A549 (cell line): Measurements from ENCODE around the gene HOOK2. TPM values are rescaled to one million over a fixed set of nuclear protein-coding genes. Genes with fewer than 3 reads are reported as not detected.

Source experiments
- ATAC-seq, 2 experiments: fragments of 200-7000 bp in 1 of 2; fragments of >200 bp in 1 of 2; cut with Nextera tagmentation in 1 of 2; cut with Tn5 transposase in 1 of 2; 3 replicates each; pipeline versions ENCODE4 v1.8.0 to v1.9.1; 2018 to 2020; ENCODE audit warnings: mild to moderate bottlenecking in 1 of 2, moderate library complexity in 1 of 2
- CTCF ChIA-PET: fragments of 300-600 bp; sonication (Branson Sonifier 250); formaldehyde crosslinking; extraction: SDS; loops from one replicate; lab custom pipeline; 2021; ENCODE audit warnings: antibody characterized with exemption, inconsistent platforms; lab: Yijun Ruan, JAX
- POLR2A ChIA-PET: fragments of 350-600 bp; formaldehyde crosslinking; extraction: SDS; loops from one replicate; lab custom pipeline; 2021; ENCODE audit warnings: antibody characterized with exemption, inconsistent platforms; lab: Yijun Ruan, JAX
- DNase-seq, 2 experiments: peaks; one replicate each; pipeline versions ENCODE4 v3.0.0 to v3.0.0-alpha.2; 2011 to 2016; ENCODE audit warnings: low read depth in 1 of 2, low spot score in 1 of 2
- FAIRE-seq: peaks from 2 replicates; lab custom pipeline; 2011; peaks lifted over from hg19 to GRCh38; lab: Jason Lieb, UNC
- H3K27ac ChIP-seq, 2 experiments: fragments of >200 bp; sonication (Bioruptor Twin); formaldehyde crosslinking; 3 replicates each; pipeline ENCODE4 v1.5.1; 2016 to 2017
- H3K4me1 ChIP-seq: fragments of >200 bp; sonication (Bioruptor Twin); formaldehyde crosslinking; 3 replicates; pipeline ENCODE4 v1.6.1; 2016
- H3K4me2 ChIP-seq: fragments of >200 bp; sonication (Bioruptor Twin); formaldehyde crosslinking; 3 replicates; pipeline ENCODE4 v1.6.1; 2016
- H3K4me3 ChIP-seq: fragments of >200 bp; sonication (Bioruptor Twin); formaldehyde crosslinking; 3 replicates; pipeline ENCODE4 v1.5.1; 2016
- H3K9me3 ChIP-seq: fragments of >200 bp; sonication (Bioruptor Twin); formaldehyde crosslinking; 3 replicates; pipeline ENCODE4 v1.6.1; 2016
- BHLHE40 ChIP-seq: IDR thresholded peaks from 2 replicates; pipeline ENCODE4 v1.6.1; 2012; ENCODE audit warnings: low read depth, low read length, inconsistent platforms
- CHD2 ChIP-seq: fragments of 150-350 bp; IDR thresholded peaks from 2 replicates; pipeline ENCODE4 v1.6.1; 2014; ENCODE audit warnings: low read length; ENCODE audit not compliant: partially characterized antibody
- EP300 ChIP-seq, 2 experiments: fragments of >200 bp; sonication (Bioruptor Twin); formaldehyde crosslinking; IDR thresholded peaks; 2 replicates in 1 of 2; 3 replicates in 1 of 2; pipeline ENCODE4 v1.6.1; 2016 to 2017
- NR3C1 ChIP-seq: fragments of >200 bp; sonication (Bioruptor Twin); formaldehyde crosslinking; IDR thresholded peaks from 3 replicates; pipeline ENCODE4 v1.6.1; 2017
- PBX3 ChIP-seq: IDR thresholded peaks from 2 replicates; pipeline ENCODE4 v1.6.1; 2012
- RAD21 ChIP-seq, 2 experiments: fragments of >200 bp in 1 of 2; sonication (Bioruptor Twin) in 1 of 2; formaldehyde crosslinking in 1 of 2; IDR thresholded peaks in 1 of 2; conservative IDR thresholded peaks in 1 of 2; 2 replicates in 1 of 2; 3 replicates in 1 of 2; pipeline ENCODE4 v1.6.1; 2012 to 2018; ENCODE audit warnings: inconsistent platforms in 1 of 2
- SMC3 ChIP-seq: fragments of >200 bp; sonication (Bioruptor Twin); formaldehyde crosslinking; IDR thresholded peaks from 3 replicates; pipeline ENCODE4 v1.6.1; 2018; ENCODE audit warnings: inconsistent platforms
- SREBF2 ChIP-seq: fragments of 450-650 bp; IDR thresholded peaks from 2 replicates; pipeline ENCODE4 v1.6.1; 2014; ENCODE audit warnings: mild to moderate bottlenecking, moderate library complexity
- TFCP2L1 ChIP-seq: fragments of 250-450 bp; sonication (Bioruptor Pico); IDR thresholded peaks from 2 replicates; pipeline ENCODE4 v1.5.0; 2021; ENCODE audit warnings: mild to moderate bottlenecking
- ZC3H11A ChIP-seq: fragments of 450-650 bp; IDR thresholded peaks from 2 replicates; pipeline ENCODE4 v1.6.1; 2014; ENCODE audit warnings: antibody characterized with exemption, mild to moderate bottlenecking
- WGBS: methylation state at CpG from one replicate; pipeline ENCODE4 v1.1.6; 2017; ENCODE audit errors: missing lambda C conversion rate; 5-methylcytosine and 5-hydroxymethylcytosine counted together
- polyA plus RNA-seq, 4 experiments: library from polyadenylated mRNA; depleted of rRNA in 3 of 4; stranded (reverse); fragments of >200 nt; fragmentation: RNase III in 1 of 4; extraction: RNeasy Plus Mini Kit Qiagen cat#74134 plus additional on column Dnase treatment in 1 of 4; gene quantifications; 2 replicates in 3 of 4; 3 replicates in 1 of 4; pipeline ENCODE4 v1.2.3, GENCODE V29; 2011 to 2017
- TF ChIP-seq, protein P1 (sequence below): IDR thresholded peaks from 2 replicates; pipeline ENCODE4 v1.6.1; 2012
- TF ChIP-seq, protein P2 (sequence below): fragments of >200 bp; sonication (Bioruptor Twin); formaldehyde crosslinking; IDR thresholded peaks from 3 replicates; pipeline ENCODE4 v1.5.1; 2016
- TF ChIP-seq, protein P3 (sequence below): fragments of >200 bp; sonication (Bioruptor Twin); formaldehyde crosslinking; IDR thresholded peaks from 3 replicates; pipeline ENCODE4 v1.6.1; 2016

HOOK2 gene
- polyA plus RNA-seq, 2 of the 4 experiments (the other 2 are of a cell fraction) = 8.3 to 21.5 TPM

GRCh38 chr19:12796146-12797071, 21.1 kb upstream of the HOOK2 start:
- POLR2A ChIA-PET = interaction anchor here (0.8 to 6.5 kb wide), 3 partner anchors 19 to 30 kb away, joined by 3 to 122 read pairs (median 3); no protein-coding TSS in a partner anchor
- H3K4me3 ChIP-seq = no peak overlapping the region
- TF ChIP-seq RAD21 (conservative IDR thresholded peaks at IDR 0.05 in 1 of 2, IDR thresholded peaks at IDR 0.05 in 1 of 2) (peak; percentile 95 to 98), SREBF2 (no peak), ZC3H11A (no peak), BHLHE40 (no peak), SMC3 (peak; percentile 93), EP300 (IDR thresholded peaks at IDR 0.05) (no peak)
- TF ChIP-seq, protein P1, sequence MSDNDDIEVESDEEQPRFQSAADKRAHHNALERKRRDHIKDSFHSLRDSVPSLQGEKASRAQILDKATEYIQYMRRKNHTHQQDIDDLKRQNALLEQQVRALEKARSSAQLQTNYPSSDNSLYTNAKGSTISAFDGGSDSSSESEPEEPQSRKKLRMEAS = no peak; the same call in none of the 2 replicates
- TF ChIP-seq, protein P2, sequence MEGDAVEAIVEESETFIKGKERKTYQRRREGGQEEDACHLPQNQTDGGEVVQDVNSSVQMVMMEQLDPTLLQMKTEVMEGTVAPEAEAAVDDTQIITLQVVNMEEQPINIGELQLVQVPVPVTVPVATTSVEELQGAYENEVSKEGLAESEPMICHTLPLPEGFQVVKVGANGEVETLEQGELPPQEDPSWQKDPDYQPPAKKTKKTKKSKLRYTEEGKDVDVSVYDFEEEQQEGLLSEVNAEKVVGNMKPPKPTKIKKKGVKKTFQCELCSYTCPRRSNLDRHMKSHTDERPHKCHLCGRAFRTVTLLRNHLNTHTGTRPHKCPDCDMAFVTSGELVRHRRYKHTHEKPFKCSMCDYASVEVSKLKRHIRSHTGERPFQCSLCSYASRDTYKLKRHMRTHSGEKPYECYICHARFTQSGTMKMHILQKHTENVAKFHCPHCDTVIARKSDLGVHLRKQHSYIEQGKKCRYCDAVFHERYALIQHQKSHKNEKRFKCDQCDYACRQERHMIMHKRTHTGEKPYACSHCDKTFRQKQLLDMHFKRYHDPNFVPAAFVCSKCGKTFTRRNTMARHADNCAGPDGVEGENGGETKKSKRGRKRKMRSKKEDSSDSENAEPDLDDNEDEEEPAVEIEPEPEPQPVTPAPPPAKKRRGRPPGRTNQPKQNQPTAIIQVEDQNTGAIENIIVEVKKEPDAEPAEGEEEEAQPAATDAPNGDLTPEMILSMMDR = peak; percentile 90
- TF ChIP-seq, protein P3, sequence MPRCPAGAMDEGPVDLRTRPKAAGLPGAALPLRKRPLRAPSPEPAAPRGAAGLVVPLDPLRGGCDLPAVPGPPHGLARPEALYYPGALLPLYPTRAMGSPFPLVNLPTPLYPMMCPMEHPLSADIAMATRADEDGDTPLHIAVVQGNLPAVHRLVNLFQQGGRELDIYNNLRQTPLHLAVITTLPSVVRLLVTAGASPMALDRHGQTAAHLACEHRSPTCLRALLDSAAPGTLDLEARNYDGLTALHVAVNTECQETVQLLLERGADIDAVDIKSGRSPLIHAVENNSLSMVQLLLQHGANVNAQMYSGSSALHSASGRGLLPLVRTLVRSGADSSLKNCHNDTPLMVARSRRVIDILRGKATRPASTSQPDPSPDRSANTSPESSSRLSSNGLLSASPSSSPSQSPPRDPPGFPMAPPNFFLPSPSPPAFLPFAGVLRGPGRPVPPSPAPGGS = no peak
- TF ChIP-seq, all 56 proteins: peak for 3
- ATAC-seq (peak; percentile 27 to 34; a peak in 4 of 6 replicates), FAIRE-seq (no peak), DNase-seq (peak in 1 of 2 experiments; percentile 86)
- Histone ChIP-seq H3K4me2 (peak overlapping the region; percentile 64), H3K9me3 (no peaks in the 10 kb centered on the region), H3K27ac (peak overlapping the region; percentile 69 to 84), H3K4me1 (peaks cover 21% of the 10 kb centered on the region)
- CTCF ChIA-PET = interaction anchor here (0.6 to 17.4 kb wide), 37 partner anchors 9 to 120 kb away, joined by 3 to 901 read pairs (median 5); partner anchors contain the start of genes BEST2, GET3, HOOK2 and MAST1
- WGBS = under 1% methylated on average over 13 of the region's 18 CpGs

GRCh38 chr19:12794971-12795381, 19.6 kb upstream of the HOOK2 start:
- ChIA-PET POLR2A (interaction anchor here (0.7 to 6.5 kb wide), 4 partner anchors 17 to 67 kb away, joined by 3 to 122 read pairs (median 4); no protein-coding TSS in a partner anchor), CTCF (interaction anchor here (0.9 to 17.4 kb wide), 16 partner anchors 8 to 118 kb away, joined by 4 to 901 read pairs (median 15); partner anchors contain the start of genes GET3, HOOK2, MAST1 and RNASEH2A)
- 0 out of 2 replicates have a peak, but pooled peaks have one; percentile 8 for TF ChIP-seq PBX3
- TF ChIP-seq SMC3 = no peak
- H3K4me2 ChIP-seq = peak overlapping the region; percentile 86; the same call in 2 of the 3 replicates
- H3K9me3 ChIP-seq = no peaks in the 10 kb centered on the region
- no peak overlapping the region for H3K4me3 ChIP-seq
- H3K4me1 ChIP-seq = peaks cover 29% of the 10 kb centered on the region
- DNase-seq (peak in 1 of 2 experiments; percentile 54), FAIRE-seq (no peak), ATAC-seq (no peak)
- WGBS = 93% methylated on average over 9 of the region's 9 CpGs
- H3K27ac ChIP-seq = peak overlapping the region; percentile 96 to 99

- WGBS = 69% methylated on average over 7 of the region's 7 CpGs
- Histone ChIP-seq H3K27ac (peak overlapping the region; percentile 96 to 99), H3K4me3 (peak overlapping the region; percentile 92), H3K4me2 (peak overlapping the region; percentile 86), H3K4me1 (peaks cover 29% of the 10 kb centered on the region), H3K9me3 (no peaks in the 10 kb centered on the region)
- TF ChIP-seq TFCP2L1 (CRISPR knock-in tag) (peak; percentile 86), NR3C1 (no peak), CHD2 (no peak)
- ChIA-PET CTCF (interaction anchor here (0.6 to 17.4 kb wide), 9 partner anchors 11 to 118 kb away, joined by 4 to 901 read pairs (median 18); partner anchors contain the start of genes GET3, HOOK2 and RNASEH2A), POLR2A (interaction anchor here (0.7 to 6.5 kb wide), 4 partner anchors 17 to 67 kb away, joined by 4 to 122 read pairs (median 18); no protein-coding TSS in a partner anchor)
- no peak for FAIRE-seq
- DNase-seq = peak in 1 of 2 experiments; percentile 66
- no peak for ATAC-seq
These were observed 19.0 kb upstream of the HOOK2 start for GRCh38 chr19:12794196-12794941.
